ENCODE results near the gene FDX2.

FDX2 gene

DNA sequence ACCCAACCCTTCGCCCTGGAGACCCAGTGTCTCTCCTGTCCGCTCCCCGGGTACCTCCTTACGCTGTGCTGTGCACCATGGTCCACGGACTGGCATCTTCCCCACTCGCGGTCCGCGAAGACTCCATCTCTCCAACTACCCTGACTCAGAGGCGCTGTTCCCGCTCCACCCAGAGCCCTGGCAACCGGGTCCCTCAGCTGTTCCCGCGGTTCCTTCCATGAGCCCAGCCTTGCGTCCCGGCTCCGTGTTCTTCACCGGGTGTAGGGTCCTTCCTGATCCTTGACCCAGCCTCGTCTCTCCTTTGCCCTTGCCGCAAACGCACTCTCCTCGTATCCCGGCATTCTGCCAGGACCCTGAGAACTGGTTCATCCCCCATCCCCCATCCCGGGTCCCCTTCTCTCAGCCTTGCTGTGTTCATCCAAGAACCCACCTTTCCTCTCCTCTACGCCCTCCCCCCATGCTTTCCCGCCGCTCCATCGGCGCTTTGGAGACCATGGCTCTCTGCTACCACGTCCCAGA is 25.4 kb downstream of the FDX2 start:
- H3K27me3 ChIP-seq (ENCODE audit: insufficient read depth, insufficient read length): peaks cover 80% of the 10 kb centered on the region
- peaks cover 50% of the 10 kb centered on the region for H3K4me1 ChIP-seq (ENCODE audit: insufficient read depth, insufficient read length)
- TF ChIP-seq YY1 (IDR thresholded peaks at IDR 0.05; ENCODE audit: insufficient read depth, insufficient read length) (no peak), SUZ12 (IDR thresholded peaks at IDR 0.05; ENCODE audit: extremely low read depth, insufficient read depth, insufficient read length) (no peak), ZNF274 (IDR thresholded peaks at IDR 0.05; ENCODE audit: low read depth, low read length) (no peak)

DNA sequence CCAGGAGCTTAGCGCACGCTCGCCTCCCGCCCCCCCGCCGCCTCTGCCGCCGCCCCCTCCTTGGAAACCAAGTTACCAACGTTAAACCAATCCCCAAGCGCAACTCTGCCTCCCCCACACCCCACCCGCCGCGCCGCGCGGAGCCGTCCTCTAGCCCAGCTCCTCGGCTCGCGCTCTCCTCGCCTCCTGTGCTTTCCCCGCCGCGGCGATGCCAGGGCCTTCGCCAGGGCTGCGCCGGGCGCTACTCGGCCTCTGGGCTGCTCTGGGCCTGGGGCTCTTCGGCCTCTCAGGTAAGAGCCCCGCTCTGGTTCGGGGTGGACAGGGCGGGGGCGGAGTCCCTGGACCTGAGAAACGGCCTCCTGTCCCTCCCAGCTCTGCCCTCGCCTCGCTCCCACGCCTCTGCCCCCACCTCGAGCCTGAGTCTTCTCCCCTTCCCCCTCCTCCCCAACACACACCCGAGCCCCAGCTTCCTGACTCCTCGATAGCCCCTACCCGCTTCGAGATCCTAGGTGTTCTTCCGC is 25.9 kb downstream of the FDX2 start, which contains the start of gene ICAM5:
TSS of gene ICAM5 (plus strand) at position 117 of the 521 bp plus-strand sequence. CDS start at position 209, 92 bp downstream.
- Histone ChIP-seq H3K9me3 (ENCODE audit: insufficient read depth, low read length) (no peaks in the 10 kb centered on the region), H3K36me3 (ENCODE audit: insufficient read depth, insufficient read length, low read length) (peaks cover 11% of the 10 kb centered on the region), H3K4me3 (ENCODE audit: insufficient read length, low read depth) (peak within 1 kb of the TSS; percentile 51), H3K27me3 (ENCODE audit: insufficient read depth, insufficient read length) (peaks cover 75% of the 10 kb centered on the region), H3K9ac (ENCODE audit: insufficient read length, low read depth) (peak within 1 kb of the TSS; percentile 68), H3K4me1 (ENCODE audit: insufficient read depth, insufficient read length) (peaks cover 45% of the 10 kb centered on the region)
- TF ChIP-seq YY1 (IDR thresholded peaks at IDR 0.05; ENCODE audit: insufficient read depth, insufficient read length) (no peak), SUZ12 (IDR thresholded peaks at IDR 0.05; ENCODE audit: extremely low read depth, insufficient read depth, insufficient read length) (no peak), ZNF274 (IDR thresholded peaks at IDR 0.05; ENCODE audit: low read depth, low read length) (no peak)
- no peak for DNase-seq (ENCODE audit: low read depth, low spot score)

More for the DNA sequence above, 25.4 kb downstream of the FDX2 start:
- H3K9ac ChIP-seq (ENCODE audit: insufficient read length, low read depth): peak overlapping the region; percentile 68
- no peaks in the 10 kb centered on the region for H3K9me3 ChIP-seq (ENCODE audit: insufficient read depth, low read length)
- no peak for DNase-seq (ENCODE audit: low read depth, low spot score)
- H3K36me3 ChIP-seq (ENCODE audit: insufficient read depth, insufficient read length, low read length): peaks cover 6% of the 10 kb centered on the region
- peak overlapping the region; percentile 51 for H3K4me3 ChIP-seq (ENCODE audit: insufficient read length, low read depth)

DNA sequence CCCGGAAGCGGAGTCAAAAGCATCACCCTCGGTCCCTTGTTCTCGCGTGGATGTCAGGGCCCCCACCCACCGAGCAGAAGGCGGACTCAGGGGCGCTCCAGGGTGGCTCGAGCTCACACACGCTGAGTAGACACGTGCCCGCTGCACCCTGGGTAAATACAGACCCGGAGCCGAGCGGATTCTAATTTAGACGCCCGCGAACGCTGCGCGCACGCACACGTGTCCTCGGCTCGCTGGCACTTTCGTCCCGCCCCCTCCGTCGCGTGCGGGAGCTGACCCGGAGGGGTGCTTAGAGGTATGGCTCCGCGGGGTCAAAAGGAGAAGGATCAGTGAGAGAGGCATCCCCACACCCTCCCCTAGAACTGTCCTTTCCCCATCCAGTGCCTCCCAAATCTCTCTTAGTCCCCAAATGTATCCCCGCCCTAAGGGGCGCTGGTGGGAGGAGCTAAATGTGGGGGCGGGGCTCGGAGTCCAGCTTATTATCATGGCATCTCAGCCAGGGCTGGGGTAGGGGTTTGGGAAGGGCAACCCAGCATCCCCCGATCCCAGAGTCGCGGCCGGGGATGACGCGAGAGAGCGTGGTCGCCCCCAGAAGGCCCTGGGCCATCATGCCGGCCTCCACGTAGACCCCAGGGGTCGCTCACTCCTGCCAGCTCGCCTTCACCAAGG is 26.5 kb downstream of the FDX2 start:
- peak overlapping the region; percentile 40 for H3K4me3 ChIP-seq (ENCODE audit: insufficient read length, low read depth)
- TF ChIP-seq YY1 (IDR thresholded peaks at IDR 0.05; ENCODE audit: insufficient read depth, insufficient read length): no peak
- TF ChIP-seq SUZ12 (IDR thresholded peaks at IDR 0.05; ENCODE audit: extremely low read depth, insufficient read depth, insufficient read length): peak; percentile 8
- H3K36me3 ChIP-seq (ENCODE audit: insufficient read depth, insufficient read length, low read length): peaks cover 17% of the 10 kb centered on the region
- H3K27me3 ChIP-seq (ENCODE audit: insufficient read depth, insufficient read length): peaks cover 69% of the 10 kb centered on the region
- peaks cover 43% of the 10 kb centered on the region for H3K4me1 ChIP-seq (ENCODE audit: insufficient read depth, insufficient read length)
- H3K9me3 ChIP-seq (ENCODE audit: insufficient read depth, low read length): no peaks in the 10 kb centered on the region
- peak overlapping the region; percentile 66 for H3K9ac ChIP-seq (ENCODE audit: insufficient read length, low read depth)
- no peak for DNase-seq (ENCODE audit: low read depth, low spot score)

DNA sequence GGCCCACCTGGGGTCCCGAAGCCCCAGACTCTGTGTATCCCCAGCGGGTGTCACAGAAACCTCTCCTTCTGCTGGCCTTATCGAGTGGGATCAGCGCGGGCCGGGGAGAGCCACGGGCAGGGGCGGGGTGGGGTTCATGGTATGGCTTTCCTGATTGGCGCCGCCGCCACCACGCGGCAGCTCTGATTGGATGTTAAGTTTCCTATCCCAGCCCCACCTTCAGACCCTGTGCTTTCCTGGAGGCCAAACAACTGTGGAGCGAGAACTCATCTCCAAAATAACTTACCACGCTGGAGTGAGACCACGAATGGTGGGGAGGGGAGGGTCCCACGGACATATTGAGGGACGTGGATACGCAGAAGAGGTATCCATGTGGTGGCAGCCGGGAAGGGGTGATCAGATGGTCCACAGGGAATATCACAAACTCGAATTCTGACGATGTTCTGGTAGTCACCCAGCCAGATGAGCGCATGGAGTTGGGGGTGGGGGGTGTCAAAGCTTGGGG is 27.1 kb downstream of the FDX2 start:
- peaks cover 63% of the 10 kb centered on the region for H3K27me3 ChIP-seq (ENCODE audit: insufficient read depth, insufficient read length)
- DNase-seq (ENCODE audit: low read depth, low spot score): no peak
- TF ChIP-seq SUZ12 (IDR thresholded peaks at IDR 0.05; ENCODE audit: extremely low read depth, insufficient read depth, insufficient read length) (no peak), YY1 (IDR thresholded peaks at IDR 0.05; ENCODE audit: insufficient read depth, insufficient read length) (no peak)
- H3K4me1 ChIP-seq (ENCODE audit: insufficient read depth, insufficient read length): peaks cover 42% of the 10 kb centered on the region
- H3K36me3 ChIP-seq (ENCODE audit: insufficient read depth, insufficient read length, low read length): peaks cover 23% of the 10 kb centered on the region
- H3K9me3 ChIP-seq (ENCODE audit: insufficient read depth, low read length): no peaks in the 10 kb centered on the region
- peak overlapping the region; percentile 40 for H3K4me3 ChIP-seq (ENCODE audit: insufficient read length, low read depth)
- H3K9ac ChIP-seq (ENCODE audit: insufficient read length, low read depth): peak overlapping the region; percentile 66

DNA sequence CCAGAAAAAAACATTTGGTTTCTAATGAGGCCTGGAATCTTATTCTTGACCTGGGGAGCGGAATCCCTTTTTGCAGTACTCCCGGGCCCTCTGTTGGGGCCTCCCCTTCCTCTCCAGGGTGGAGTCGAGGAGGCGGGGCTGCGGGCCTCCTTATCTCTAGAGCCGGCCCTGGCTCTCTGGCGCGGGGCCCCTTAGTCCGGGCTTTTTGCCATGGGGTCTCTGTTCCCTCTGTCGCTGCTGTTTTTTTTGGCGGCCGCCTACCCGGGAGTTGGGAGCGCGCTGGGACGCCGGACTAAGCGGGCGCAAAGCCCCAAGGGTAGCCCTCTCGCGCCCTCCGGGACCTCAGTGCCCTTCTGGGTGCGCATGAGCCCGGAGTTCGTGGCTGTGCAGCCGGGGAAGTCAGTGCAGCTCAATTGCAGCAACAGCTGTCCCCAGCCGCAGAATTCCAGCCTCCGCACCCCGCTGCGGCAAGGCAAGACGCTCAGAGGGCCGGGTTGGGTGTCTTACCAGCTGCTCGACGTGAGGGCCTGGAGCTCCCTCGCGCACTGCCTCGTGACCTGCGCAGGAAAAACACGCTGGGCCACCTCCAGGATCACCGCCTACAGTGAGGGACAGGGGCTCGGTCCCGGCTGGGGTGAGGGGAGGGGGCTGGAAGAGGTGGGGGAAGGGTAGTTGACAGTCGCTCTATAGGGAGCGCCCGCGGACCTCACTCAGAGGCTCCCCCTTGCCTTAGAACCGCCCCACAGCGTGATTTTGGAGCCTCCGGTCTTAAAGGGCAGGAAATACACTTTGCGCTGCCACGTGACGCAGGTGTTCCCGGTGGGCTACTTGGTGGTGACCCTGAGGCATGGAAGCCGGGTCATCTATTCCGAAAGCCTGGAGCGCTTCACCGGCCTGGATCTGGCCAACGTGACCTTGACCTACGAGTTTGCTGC is 28.7 kb downstream of the FDX2 start, which contains the start of gene ICAM4:
TSS of gene ICAM4 (plus strand) at position 153 of the 935 bp plus-strand sequence. CDS start at position 211, 58 bp downstream.
- Histone ChIP-seq H3K9ac (ENCODE audit: insufficient read length, low read depth) (peak within 1 kb of the TSS; percentile 78), H3K9me3 (ENCODE audit: insufficient read depth, low read length) (no peaks in the 10 kb centered on the region), H3K4me3 (ENCODE audit: insufficient read length, low read depth) (peak within 1 kb of the TSS; percentile 24), H3K4me1 (ENCODE audit: insufficient read depth, insufficient read length) (peaks cover 34% of the 10 kb centered on the region), H3K36me3 (ENCODE audit: insufficient read depth, insufficient read length, low read length) (peaks cover 28% of the 10 kb centered on the region), H3K27me3 (ENCODE audit: insufficient read depth, insufficient read length) (peaks cover 47% of the 10 kb centered on the region)
- no peak for DNase-seq (ENCODE audit: low read depth, low spot score)
- no peak for TF ChIP-seq SUZ12 (IDR thresholded peaks at IDR 0.05; ENCODE audit: extremely low read depth, insufficient read depth, insufficient read length)
- no peak for TF ChIP-seq ZNF274 (IDR thresholded peaks at IDR 0.05; ENCODE audit: low read depth, low read length)
- TF ChIP-seq YY1 (IDR thresholded peaks at IDR 0.05; ENCODE audit: insufficient read depth, insufficient read length): no peak

DNA sequence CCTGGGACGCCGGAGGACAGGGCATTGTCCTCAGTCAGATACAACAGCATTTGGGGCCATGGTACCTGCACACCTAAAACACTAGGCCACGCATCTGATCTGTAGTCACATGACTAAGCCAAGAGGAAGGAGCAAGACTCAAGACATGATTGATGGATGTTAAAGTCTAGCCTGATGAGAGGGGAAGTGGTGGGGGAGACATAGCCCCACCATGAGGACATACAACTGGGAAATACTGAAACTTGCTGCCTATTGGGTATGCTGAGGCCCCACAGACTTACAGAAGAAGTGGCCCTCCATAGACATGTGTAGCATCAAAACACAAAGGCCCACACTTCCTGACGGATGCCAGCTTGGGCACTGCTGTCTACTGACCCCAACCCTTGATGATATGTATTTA is 30.4 kb downstream of the FDX2 start:
- Histone ChIP-seq H3K9me3 (ENCODE audit: insufficient read depth, low read length) (no peaks in the 10 kb centered on the region), H3K27me3 (ENCODE audit: insufficient read depth, insufficient read length) (peaks cover 30% of the 10 kb centered on the region), H3K4me3 (ENCODE audit: insufficient read length, low read depth) (no peak overlapping the region), H3K36me3 (ENCODE audit: insufficient read depth, insufficient read length, low read length) (peaks cover 28% of the 10 kb centered on the region), H3K4me1 (ENCODE audit: insufficient read depth, insufficient read length) (peaks cover 22% of the 10 kb centered on the region), H3K9ac (ENCODE audit: insufficient read length, low read depth) (no peak overlapping the region)
- TF ChIP-seq YY1 (IDR thresholded peaks at IDR 0.05; ENCODE audit: insufficient read depth, insufficient read length) (no peak), ZNF274 (IDR thresholded peaks at IDR 0.05; ENCODE audit: low read depth, low read length) (no peak), SUZ12 (IDR thresholded peaks at IDR 0.05; ENCODE audit: extremely low read depth, insufficient read depth, insufficient read length) (no peak)
- DNase-seq (ENCODE audit: low read depth, low spot score): no peak

Data from NT2/D1 (cell line).